Measurements from ENCODE around the gene ADAMTS6. TPM values are rescaled to one million over a fixed set of nuclear protein-coding genes. Genes with fewer than 3 reads are reported as not detected.

The ADAMTS6 gene
- total and polyA plus RNA-seq, 2 experiments from 2014 or later = 0.78 to 2.0 TPM

DNA sequence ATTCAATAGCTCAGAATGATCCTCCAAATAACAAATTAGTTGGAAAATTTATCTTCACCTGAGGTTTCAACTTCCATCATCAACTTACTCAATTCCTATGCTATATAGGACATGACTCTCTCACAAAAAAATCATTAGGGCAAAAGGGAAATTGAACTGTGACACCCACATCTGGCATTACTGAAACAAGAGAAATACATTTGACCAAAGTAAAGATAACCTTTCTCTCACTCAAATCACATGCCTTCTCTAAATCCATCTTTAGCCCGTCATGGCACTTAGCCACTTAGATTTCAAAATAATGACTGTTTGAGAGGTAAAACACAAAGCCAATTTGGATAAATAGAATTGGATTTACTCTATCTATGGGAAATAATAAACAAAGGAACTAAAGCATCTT, 126.4 kb downstream of the ADAMTS6 start:
- no peak for ATAC-seq
- H3K4me2 ChIP-seq = no peak overlapping the region
- Mint-ChIP-seq H3K36me3 (ENCODE audit: low read depth) (no peaks in the 10 kb centered on the region), H3K4me3 (no peak overlapping the region), H3K9me3 (no peaks in the 10 kb centered on the region), H3K27ac (no peak overlapping the region), H3K4me1 (no peaks in the 10 kb centered on the region), H3K27me3 (ENCODE audit: insufficient read depth, low read depth, poor library complexity) (peaks cover 1% of the 10 kb centered on the region)
- H2AFZ ChIP-seq = no peak overlapping the region
- no peaks in the 10 kb centered on the region for H3K36me3 ChIP-seq (ENCODE audit: insufficient read depth)
- no peaks in the 10 kb centered on the region for H3K4me1 ChIP-seq (ENCODE audit: insufficient read depth)
- no peaks in the 10 kb centered on the region for H3K79me2 ChIP-seq (replicated peaks; ENCODE audit: insufficient read depth)
- no peak for DNase-seq (ENCODE audit: low spot score)
- no peaks in the 10 kb centered on the region for H3K9me2 ChIP-seq (ENCODE audit: insufficient read depth)
- H3K27ac ChIP-seq (ENCODE audit: low read depth) = no peak overlapping the region
- no peak overlapping the region for H3K4me3 ChIP-seq
- H4K20me1 ChIP-seq (replicated peaks; ENCODE audit: insufficient read depth) = no peaks in the 10 kb centered on the region
- no peaks in the 10 kb centered on the region for H3K27me3 ChIP-seq (ENCODE audit: insufficient read depth)
- no peaks in the 10 kb centered on the region for H3F3A ChIP-seq (replicated peaks; ENCODE audit: low read depth)
- TF ChIP-seq POLR2AphosphoS5 (IDR thresholded peaks at IDR 0.05; ENCODE audit: low read depth) (no peak), ZNF331 (CRISPR knock-in tag; IDR thresholded peaks at IDR 0.05; ENCODE audit: low read depth) (no peak), STAT1 (IDR thresholded peaks at IDR 0.05; ENCODE audit: unreplicated experiment) (no peak), EZH2 (IDR thresholded peaks at IDR 0.05; ENCODE audit: low read depth, unreplicated experiment) (no peak), JUNB (IDR thresholded peaks at IDR 0.05; ENCODE audit: unreplicated experiment) (no peak), ZNF114 (CRISPR knock-in tag; IDR thresholded peaks at IDR 0.05) (no peak), EZH2phosphoT487 (IDR thresholded peaks at IDR 0.05; ENCODE audit: unreplicated experiment) (no peak), CREB1 (CRISPR knock-in tag; IDR thresholded peaks at IDR 0.05; ENCODE audit: low read depth) (no peak)
- TF ChIP-seq, protein P1, sequence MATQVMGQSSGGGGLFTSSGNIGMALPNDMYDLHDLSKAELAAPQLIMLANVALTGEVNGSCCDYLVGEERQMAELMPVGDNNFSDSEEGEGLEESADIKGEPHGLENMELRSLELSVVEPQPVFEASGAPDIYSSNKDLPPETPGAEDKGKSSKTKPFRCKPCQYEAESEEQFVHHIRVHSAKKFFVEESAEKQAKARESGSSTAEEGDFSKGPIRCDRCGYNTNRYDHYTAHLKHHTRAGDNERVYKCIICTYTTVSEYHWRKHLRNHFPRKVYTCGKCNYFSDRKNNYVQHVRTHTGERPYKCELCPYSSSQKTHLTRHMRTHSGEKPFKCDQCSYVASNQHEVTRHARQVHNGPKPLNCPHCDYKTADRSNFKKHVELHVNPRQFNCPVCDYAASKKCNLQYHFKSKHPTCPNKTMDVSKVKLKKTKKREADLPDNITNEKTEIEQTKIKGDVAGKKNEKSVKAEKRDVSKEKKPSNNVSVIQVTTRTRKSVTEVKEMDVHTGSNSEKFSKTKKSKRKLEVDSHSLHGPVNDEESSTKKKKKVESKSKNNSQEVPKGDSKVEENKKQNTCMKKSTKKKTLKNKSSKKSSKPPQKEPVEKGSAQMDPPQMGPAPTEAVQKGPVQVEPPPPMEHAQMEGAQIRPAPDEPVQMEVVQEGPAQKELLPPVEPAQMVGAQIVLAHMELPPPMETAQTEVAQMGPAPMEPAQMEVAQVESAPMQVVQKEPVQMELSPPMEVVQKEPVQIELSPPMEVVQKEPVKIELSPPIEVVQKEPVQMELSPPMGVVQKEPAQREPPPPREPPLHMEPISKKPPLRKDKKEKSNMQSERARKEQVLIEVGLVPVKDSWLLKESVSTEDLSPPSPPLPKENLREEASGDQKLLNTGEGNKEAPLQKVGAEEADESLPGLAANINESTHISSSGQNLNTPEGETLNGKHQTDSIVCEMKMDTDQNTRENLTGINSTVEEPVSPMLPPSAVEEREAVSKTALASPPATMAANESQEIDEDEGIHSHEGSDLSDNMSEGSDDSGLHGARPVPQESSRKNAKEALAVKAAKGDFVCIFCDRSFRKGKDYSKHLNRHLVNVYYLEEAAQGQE (IDR thresholded peaks at IDR 0.05; ENCODE audit: unreplicated experiment) = no peak
- TF ChIP-seq, protein P2, sequence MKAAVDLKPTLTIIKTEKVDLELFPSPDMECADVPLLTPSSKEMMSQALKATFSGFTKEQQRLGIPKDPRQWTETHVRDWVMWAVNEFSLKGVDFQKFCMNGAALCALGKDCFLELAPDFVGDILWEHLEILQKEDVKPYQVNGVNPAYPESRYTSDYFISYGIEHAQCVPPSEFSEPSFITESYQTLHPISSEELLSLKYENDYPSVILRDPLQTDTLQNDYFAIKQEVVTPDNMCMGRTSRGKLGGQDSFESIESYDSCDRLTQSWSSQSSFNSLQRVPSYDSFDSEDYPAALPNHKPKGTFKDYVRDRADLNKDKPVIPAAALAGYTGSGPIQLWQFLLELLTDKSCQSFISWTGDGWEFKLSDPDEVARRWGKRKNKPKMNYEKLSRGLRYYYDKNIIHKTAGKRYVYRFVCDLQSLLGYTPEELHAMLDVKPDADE (IDR thresholded peaks at IDR 0.05) = no peak
- TF ChIP-seq, protein P3, sequence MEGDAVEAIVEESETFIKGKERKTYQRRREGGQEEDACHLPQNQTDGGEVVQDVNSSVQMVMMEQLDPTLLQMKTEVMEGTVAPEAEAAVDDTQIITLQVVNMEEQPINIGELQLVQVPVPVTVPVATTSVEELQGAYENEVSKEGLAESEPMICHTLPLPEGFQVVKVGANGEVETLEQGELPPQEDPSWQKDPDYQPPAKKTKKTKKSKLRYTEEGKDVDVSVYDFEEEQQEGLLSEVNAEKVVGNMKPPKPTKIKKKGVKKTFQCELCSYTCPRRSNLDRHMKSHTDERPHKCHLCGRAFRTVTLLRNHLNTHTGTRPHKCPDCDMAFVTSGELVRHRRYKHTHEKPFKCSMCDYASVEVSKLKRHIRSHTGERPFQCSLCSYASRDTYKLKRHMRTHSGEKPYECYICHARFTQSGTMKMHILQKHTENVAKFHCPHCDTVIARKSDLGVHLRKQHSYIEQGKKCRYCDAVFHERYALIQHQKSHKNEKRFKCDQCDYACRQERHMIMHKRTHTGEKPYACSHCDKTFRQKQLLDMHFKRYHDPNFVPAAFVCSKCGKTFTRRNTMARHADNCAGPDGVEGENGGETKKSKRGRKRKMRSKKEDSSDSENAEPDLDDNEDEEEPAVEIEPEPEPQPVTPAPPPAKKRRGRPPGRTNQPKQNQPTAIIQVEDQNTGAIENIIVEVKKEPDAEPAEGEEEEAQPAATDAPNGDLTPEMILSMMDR (conservative IDR thresholded peaks at IDR 0.05; ENCODE audit: low read depth in 2 of 2) = no peak
- TF ChIP-seq, protein P4, sequence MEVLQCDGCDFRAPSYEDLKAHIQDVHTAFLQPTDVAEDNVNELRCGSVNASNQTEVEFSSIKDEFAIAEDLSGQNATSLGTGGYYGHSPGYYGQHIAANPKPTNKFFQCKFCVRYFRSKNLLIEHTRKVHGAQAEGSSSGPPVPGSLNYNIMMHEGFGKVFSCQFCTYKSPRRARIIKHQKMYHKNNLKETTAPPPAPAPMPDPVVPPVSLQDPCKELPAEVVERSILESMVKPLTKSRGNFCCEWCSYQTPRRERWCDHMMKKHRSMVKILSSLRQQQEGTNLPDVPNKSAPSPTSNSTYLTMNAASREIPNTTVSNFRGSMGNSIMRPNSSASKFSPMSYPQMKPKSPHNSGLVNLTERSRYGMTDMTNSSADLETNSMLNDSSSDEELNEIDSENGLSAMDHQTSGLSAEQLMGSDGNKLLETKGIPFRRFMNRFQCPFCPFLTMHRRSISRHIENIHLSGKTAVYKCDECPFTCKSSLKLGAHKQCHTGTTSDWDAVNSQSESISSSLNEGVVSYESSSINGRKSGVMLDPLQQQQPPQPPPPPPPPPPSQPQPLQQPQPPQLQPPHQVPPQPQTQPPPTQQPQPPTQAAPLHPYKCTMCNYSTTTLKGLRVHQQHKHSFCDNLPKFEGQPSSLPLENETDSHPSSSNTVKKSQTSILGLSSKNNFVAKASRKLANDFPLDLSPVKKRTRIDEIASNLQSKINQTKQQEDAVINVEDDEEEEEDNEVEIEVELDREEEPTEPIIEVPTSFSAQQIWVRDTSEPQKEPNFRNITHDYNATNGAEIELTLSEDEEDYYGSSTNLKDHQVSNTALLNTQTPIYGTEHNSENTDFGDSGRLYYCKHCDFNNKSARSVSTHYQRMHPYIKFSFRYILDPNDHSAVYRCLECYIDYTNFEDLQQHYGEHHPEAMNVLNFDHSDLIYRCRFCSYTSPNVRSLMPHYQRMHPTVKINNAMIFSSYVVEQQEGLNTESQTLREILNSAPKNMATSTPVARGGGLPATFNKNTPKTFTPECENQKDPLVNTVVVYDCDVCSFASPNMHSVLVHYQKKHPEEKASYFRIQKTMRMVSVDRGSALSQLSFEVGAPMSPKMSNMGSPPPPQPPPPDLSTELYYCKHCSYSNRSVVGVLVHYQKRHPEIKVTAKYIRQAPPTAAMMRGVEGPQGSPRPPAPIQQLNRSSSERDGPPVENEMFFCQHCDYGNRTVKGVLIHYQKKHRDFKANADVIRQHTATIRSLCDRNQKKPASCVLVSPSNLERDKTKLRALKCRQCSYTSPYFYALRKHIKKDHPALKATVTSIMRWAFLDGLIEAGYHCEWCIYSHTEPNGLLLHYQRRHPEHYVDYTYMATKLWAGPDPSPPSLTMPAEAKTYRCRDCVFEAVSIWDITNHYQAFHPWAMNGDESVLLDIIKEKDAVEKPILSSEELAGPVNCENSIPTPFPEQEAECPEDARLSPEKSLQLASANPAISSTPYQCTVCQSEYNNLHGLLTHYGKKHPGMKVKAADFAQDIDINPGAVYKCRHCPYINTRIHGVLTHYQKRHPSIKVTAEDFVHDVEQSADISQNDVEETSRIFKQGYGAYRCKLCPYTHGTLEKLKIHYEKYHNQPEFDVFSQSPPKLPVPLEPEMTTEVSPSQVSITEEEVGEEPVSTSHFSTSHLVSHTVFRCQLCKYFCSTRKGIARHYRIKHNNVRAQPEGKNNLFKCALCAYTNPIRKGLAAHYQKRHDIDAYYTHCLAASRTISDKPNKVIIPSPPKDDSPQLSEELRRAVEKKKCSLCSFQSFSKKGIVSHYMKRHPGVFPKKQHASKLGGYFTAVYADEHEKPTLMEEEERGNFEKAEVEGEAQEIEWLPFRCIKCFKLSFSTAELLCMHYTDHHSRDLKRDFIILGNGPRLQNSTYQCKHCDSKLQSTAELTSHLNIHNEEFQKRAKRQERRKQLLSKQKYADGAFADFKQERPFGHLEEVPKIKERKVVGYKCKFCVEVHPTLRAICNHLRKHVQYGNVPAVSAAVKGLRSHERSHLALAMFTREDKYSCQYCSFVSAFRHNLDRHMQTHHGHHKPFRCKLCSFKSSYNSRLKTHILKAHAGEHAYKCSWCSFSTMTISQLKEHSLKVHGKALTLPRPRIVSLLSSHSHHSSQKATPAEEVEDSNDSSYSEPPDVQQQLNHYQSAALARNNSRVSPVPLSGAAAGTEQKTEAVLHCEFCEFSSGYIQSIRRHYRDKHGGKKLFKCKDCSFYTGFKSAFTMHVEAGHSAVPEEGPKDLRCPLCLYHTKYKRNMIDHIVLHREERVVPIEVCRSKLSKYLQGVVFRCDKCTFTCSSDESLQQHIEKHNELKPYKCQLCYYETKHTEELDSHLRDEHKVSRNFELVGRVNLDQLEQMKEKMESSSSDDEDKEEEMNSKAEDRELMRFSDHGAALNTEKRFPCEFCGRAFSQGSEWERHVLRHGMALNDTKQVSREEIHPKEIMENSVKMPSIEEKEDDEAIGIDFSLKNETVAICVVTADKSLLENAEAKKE (CRISPR knock-in tag; IDR thresholded peaks at IDR 0.05) = no peak

All from GM23338 (cell line).